ENCODE results near the gene FAM107B. TPM values are rescaled to one million over a fixed set of nuclear protein-coding genes. Genes with fewer than 3 reads are reported as not detected.

FAM107B gene
- total and polyA plus RNA-seq, 2 of the 8 experiments (the other 6 are each of a cell fraction or from before 2014, with no cell fraction given): 7.5 to 28.1 TPM

DNA sequence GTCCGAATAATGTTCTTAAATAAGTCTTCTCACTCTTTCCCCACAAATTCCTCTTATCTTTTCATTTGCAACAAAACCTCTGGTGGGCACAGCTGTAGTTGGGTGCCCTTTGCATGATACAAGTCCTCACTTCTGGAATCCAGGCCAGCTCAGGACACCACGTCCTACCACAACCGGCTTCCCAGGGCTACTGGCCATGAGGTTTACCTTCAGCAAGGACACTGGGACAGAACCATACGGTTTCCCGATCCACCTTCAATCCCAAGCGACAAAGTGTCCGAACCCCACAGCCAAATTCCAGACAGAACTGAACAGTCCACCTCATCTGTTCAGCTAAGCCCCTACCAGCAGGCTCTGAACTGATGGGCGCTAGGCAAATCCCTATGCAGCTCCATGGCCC is 174.6 kb downstream of the FAM107B start:
- H3K18ac ChIP-seq (ENCODE audit: extremely low read depth, low read length): no peak overlapping the region; the same call in 1 of the 2 replicates
- no peak overlapping the region for H3K4me2 ChIP-seq (ENCODE audit: insufficient read depth in 1 of 2, low read depth in 2 of 2, low read length in 2 of 2)
- no peak overlapping the region for H4K5ac ChIP-seq (ENCODE audit: insufficient read length, low read depth, low read length)
- no peak overlapping the region for H2BK120ac ChIP-seq (replicated peaks; ENCODE audit: low read depth, low read length)
- H4K20me1 ChIP-seq (replicated peaks in 1 of 2; ENCODE audit: control insufficient read depth in 1 of 2, insufficient read depth in 2 of 2, low read length in 2 of 2): peaks cover 2 to 7% of the 10 kb centered on the region in 2 experiments
- no peak overlapping the region for H2BK5ac ChIP-seq (ENCODE audit: low read depth, low read length)
- no peak overlapping the region for H2AFZ ChIP-seq (ENCODE audit: low read length)
- H3K56ac ChIP-seq (replicated peaks; ENCODE audit: insufficient read length, low read depth, low read length): no peak overlapping the region
- no peak overlapping the region for H3K27ac ChIP-seq (ENCODE audit: low read depth, low read length)
- peak in 1 of 2 experiments; percentile 19 for DNase-seq (ENCODE audit: low read depth in 1 of 2, low spot score in 2 of 2)
- no peak overlapping the region for H2BK12ac ChIP-seq (ENCODE audit: low read depth, low read length)
- no peak overlapping the region for H2BK20ac ChIP-seq (ENCODE audit: low read length)
- peaks cover 5% of the 10 kb centered on the region; the same call in 1 of the 2 replicates for H3K23me2 ChIP-seq (ENCODE audit: low read depth, low read length)
- H2AK5ac ChIP-seq (ENCODE audit: low read depth, low read length): no peak overlapping the region
- no peak overlapping the region for H3K23ac ChIP-seq (ENCODE audit: insufficient read length)
- H4K91ac ChIP-seq (replicated peaks; ENCODE audit: insufficient read length, low read length): no peak overlapping the region
- H3K27me3 ChIP-seq (replicated peaks in 1 of 4; ENCODE audit: control insufficient read depth in 3 of 4, extremely low read depth in 1 of 4, insufficient read depth in 3 of 4, low read length in 3 of 4): peaks cover 0 to 5% (median 0%) of the 10 kb centered on the region in 4 experiments; a peak in 2 of 7 replicates
- peaks cover 0 to 2% (median 2%) of the 10 kb centered on the region in 4 experiments; a peak in 5 of 7 replicates for H3K4me1 ChIP-seq (replicated peaks in 1 of 4; ENCODE audit: control insufficient read depth in 3 of 4, insufficient read depth in 4 of 4, low read length in 3 of 4)
- no peaks in the 10 kb centered on the region for H3K9me3 ChIP-seq (ENCODE audit: insufficient read depth in 2 of 2, low read depth in 1 of 2, low read length in 1 of 2)
- no peak overlapping the region for H3K9ac ChIP-seq (replicated peaks in 1 of 4; ENCODE audit: extremely low read depth in 1 of 4, low read depth in 3 of 4, low read length in 3 of 4)
- peaks cover 0 to 5% (median 0%) of the 10 kb centered on the region in 4 experiments; a peak in 1 of 8 replicates for H3K36me3 ChIP-seq (ENCODE audit: control insufficient read depth in 2 of 4, insufficient read depth in 4 of 4, low read length in 3 of 4)
- H3K14ac ChIP-seq (ENCODE audit: insufficient read length): no peak overlapping the region
- FAIRE-seq: no peak
- no peak overlapping the region for H2BK15ac ChIP-seq (ENCODE audit: low read length)
- ChIA-PET CTCF (ENCODE audit: partially characterized antibody) (interaction anchor here (0.6 to 0.7 kb wide), 2 partner anchors 15 to 189 kb away, joined by 3 read pairs; no protein-coding TSS in a partner anchor), POLR2A (ENCODE audit: partially characterized antibody) (interaction anchor here (0.6 to 1.4 kb wide), 5 partner anchors 11 to 359 kb away, joined by 3 to 4 read pairs (median 3); partner anchors contain the start of gene MEIG1)
- H3K4ac ChIP-seq (replicated peaks; ENCODE audit: insufficient read length, low read depth, low read length): no peak overlapping the region
- H3K79me1 ChIP-seq (ENCODE audit: low read depth, low read length): peaks cover 10% of the 10 kb centered on the region
- H3K79me2 ChIP-seq (ENCODE audit: control insufficient read depth in 1 of 2, insufficient read depth in 2 of 2, low read length in 2 of 2): peaks cover 0 to 45% of the 10 kb centered on the region in 2 experiments; a peak in 2 of 4 replicates
- 93% methylated on average over 6 of the region's 8 CpGs; no CpG with 5 or more reads in 1 of the 2 experiments for WGBS, 2 experiments (ENCODE audit: extremely low coverage in 1 of 2, insufficient coverage in 1 of 2, insufficient read length in 1 of 2, insufficient replicate concordance in 2 of 2, low coverage in 1 of 2, low lambda C conversion rate in 2 of 2, missing lambda C conversion rate in 1 of 2)
- no peak overlapping the region for H3K4me3 ChIP-seq (ENCODE audit: extremely low read depth in 1 of 4, insufficient read depth in 2 of 4, low read depth in 3 of 4, low read length in 4 of 4)
- H4K8ac ChIP-seq (ENCODE audit: extremely low read depth, insufficient read depth, low read length): no peak overlapping the region
- no peak for TF ChIP-seq SIRT6 (IDR thresholded peaks at IDR 0.05; ENCODE audit: low read length)
- TF ChIP-seq PHF8 (conservative IDR thresholded peaks at IDR 0.05; ENCODE audit: low read depth, low read length): no peak
- no peak for TF ChIP-seq JUN (IDR thresholded peaks at IDR 0.05; ENCODE audit: low read depth, low read length)
- TF ChIP-seq SP1 (IDR thresholded peaks at IDR 0.05; ENCODE audit: low read depth, low read length): no peak
- no peak for TF ChIP-seq CBX8 (IDR thresholded peaks at IDR 0.05; ENCODE audit: borderline replicate concordance, low read depth, low read length)
- TF ChIP-seq TAF1 (IDR thresholded peaks at IDR 0.05; ENCODE audit: low read depth, low read length): no peak
- no peak for TF ChIP-seq RNF2 (IDR thresholded peaks at IDR 0.05; ENCODE audit: borderline replicate concordance, low read depth, low read length, missing control alignments, poor library complexity, severe bottlenecking)
- TF ChIP-seq JUND (IDR thresholded peaks at IDR 0.05; ENCODE audit: low read length): no peak
- no peak for TF ChIP-seq RBBP5 (IDR thresholded peaks at IDR 0.05; ENCODE audit: borderline replicate concordance, low read depth, low read length)
- no peak for TF ChIP-seq YY1 (IDR thresholded peaks at IDR 0.05; ENCODE audit: low read depth, low read length)
- TF ChIP-seq EZH2 (IDR thresholded peaks at IDR 0.05; ENCODE audit: low read depth, low read length, severe bottlenecking): no peak
- TF ChIP-seq NANOG (IDR thresholded peaks at IDR 0.05; ENCODE audit: insufficient read depth, low read depth, low read length, poor library complexity, severe bottlenecking): no peak
- TF ChIP-seq SUZ12 (IDR thresholded peaks at IDR 0.05; ENCODE audit: low read length): no peak
- TF ChIP-seq TEAD4 (IDR thresholded peaks at IDR 0.05; ENCODE audit: low read depth, low read length): no peak

Measured in H1 (cell line).